ENCODE results near the gene ERCC2. TPM values are rescaled to one million over a fixed set of nuclear protein-coding genes. Genes with fewer than 3 reads are reported as not detected.
"Not testable (repeated sequence)": the region's sequence is repeated elsewhere in the genome, so short reads cannot be mapped to it uniquely, and the experiment has no call there.

Gene ERCC2
- polyA plus RNA-seq (ENCODE audit: low read depth in 6 of 6) = 1 to 10 TPM; 4.7 to 8.0 (median 6.7) TPM

- peaks cover 10 to 24% (median 16%) of the 10 kb centered on the region in 3 donors for H3K4me1 Mint-ChIP-seq
- H3K36me3 Mint-ChIP-seq = no peaks in the 10 kb centered on the region
- H3K27me3 Mint-ChIP-seq = peaks cover 0 to 9% (median 8%) of the 10 kb centered on the region in 3 donors
- peaks cover 0 to 2% (median 0%) of the 10 kb centered on the region in 7 donors for H3K9me3 Mint-ChIP-seq
- ATAC-seq (ENCODE audit: low read depth in 2 of 2) (peak; percentile 99), DNase-seq (peak; percentile 100)
- peak within 1 kb of the TSS; percentile 60 to 97 (median 96) for H3K27ac Mint-ChIP-seq
- H3K4me3 Mint-ChIP-seq = peak within 1 kb of the TSS; percentile 75 to 99 (median 96)
Observed at GRCh38 chr19:45370410-45371204, at the start of gene ERCC2. TSS of gene ERCC2 (minus strand) at chr19:45370573. CDS start at chr19:45370540, 33 bp downstream.

- Mint-ChIP-seq H3K27me3 (no peaks in the 10 kb centered on the region), H3K27ac (peak overlapping the region in 4 of 6 donors; percentile 51 to 91 (median 74)), H3K36me3 (peaks cover 0 to 15% of the 10 kb centered on the region in 2 donors), H3K4me1 (peaks cover 58 to 65% (median 62%) of the 10 kb centered on the region in 3 donors), H3K9me3 (peaks cover 0 to 1% (median 0%) of the 10 kb centered on the region in 7 donors), H3K4me3 (peak overlapping the region in 7 of 8 donors; percentile 58 to 81 (median 76))
- DNase-seq (no peak), ATAC-seq (ENCODE audit: low read depth in 2 of 2) (no peak)
Observed at GRCh38 chr19:45419895-45420294, 49.5 kb upstream of the ERCC2 start.

GRCh38 chr19:45419396-45419795 is 49.0 kb upstream of the ERCC2 start:
- peaks cover 61 to 66% (median 61%) of the 10 kb centered on the region in 3 donors for H3K4me1 Mint-ChIP-seq
- peak; percentile 78 for DNase-seq
- H3K4me3 Mint-ChIP-seq = peak overlapping the region; percentile 58 to 82 (median 74)
- H3K36me3 Mint-ChIP-seq = peaks cover 0 to 18% of the 10 kb centered on the region in 2 donors
- peak overlapping the region in 5 of 6 donors; percentile 49 to 95 (median 89) for H3K27ac Mint-ChIP-seq
- no peaks in the 10 kb centered on the region for H3K27me3 Mint-ChIP-seq
- H3K9me3 Mint-ChIP-seq = peaks cover 0 to 1% (median 0%) of the 10 kb centered on the region in 7 donors
- ATAC-seq (ENCODE audit: low read depth in 2 of 2) = peak; percentile 91 to 95

GRCh38 chr19:45418802-45419201 is 48.4 kb upstream of the ERCC2 start:
- H3K9me3 Mint-ChIP-seq = peaks cover 0 to 1% (median 0%) of the 10 kb centered on the region in 7 donors
- DNase-seq = no peak
- H3K4me3 Mint-ChIP-seq = peak overlapping the region in 7 of 8 donors; percentile 11 to 82 (median 58)
- no peaks in the 10 kb centered on the region for H3K27me3 Mint-ChIP-seq
- peak overlapping the region in 5 of 6 donors; percentile 58 to 91 (median 81) for H3K27ac Mint-ChIP-seq
- no peak for ATAC-seq (ENCODE audit: low read depth in 2 of 2)
- peaks cover 55 to 64% (median 59%) of the 10 kb centered on the region in 3 donors for H3K4me1 Mint-ChIP-seq
- H3K36me3 Mint-ChIP-seq = peaks cover 0 to 24% of the 10 kb centered on the region in 2 donors

GRCh38 chr19:45417151-45417550 is 46.8 kb upstream of the ERCC2 start:
- H3K4me3 Mint-ChIP-seq = no peak overlapping the region
- peaks cover 40 to 50% (median 42%) of the 10 kb centered on the region in 3 donors for H3K4me1 Mint-ChIP-seq
- H3K36me3 Mint-ChIP-seq = peaks cover 0 to 24% of the 10 kb centered on the region in 2 donors
- H3K27me3 Mint-ChIP-seq = no peaks in the 10 kb centered on the region
- no peak for DNase-seq
- ATAC-seq (ENCODE audit: low read depth in 2 of 2) = no peak
- H3K27ac Mint-ChIP-seq = peak overlapping the region in 2 of 6 donors; percentile 47 to 78
- H3K9me3 Mint-ChIP-seq = no peaks in the 10 kb centered on the region

GRCh38 chr19:45414468-45414867 is 44.1 kb upstream of the ERCC2 start:
- H3K27me3 Mint-ChIP-seq = no peaks in the 10 kb centered on the region
- no peak overlapping the region for H3K4me3 Mint-ChIP-seq
- peak overlapping the region in 2 of 6 donors; percentile 7 to 44 for H3K27ac Mint-ChIP-seq
- DNase-seq (no peak), ATAC-seq (ENCODE audit: low read depth in 2 of 2) (no peak)
- peaks cover 24 to 33% (median 29%) of the 10 kb centered on the region in 3 donors for H3K4me1 Mint-ChIP-seq
- H3K9me3 Mint-ChIP-seq = no peaks in the 10 kb centered on the region
- H3K36me3 Mint-ChIP-seq = peaks cover 0 to 20% of the 10 kb centered on the region in 2 donors

- no peak overlapping the region for H3K27ac Mint-ChIP-seq
- H3K4me3 Mint-ChIP-seq = no peak overlapping the region
- peaks cover 24 to 33% (median 29%) of the 10 kb centered on the region in 3 donors for H3K4me1 Mint-ChIP-seq
- DNase-seq (no peak), ATAC-seq (ENCODE audit: low read depth in 2 of 2) (no peak)
- peaks cover 0 to 20% of the 10 kb centered on the region in 2 donors for H3K36me3 Mint-ChIP-seq
- H3K9me3 Mint-ChIP-seq = no peaks in the 10 kb centered on the region
- no peaks in the 10 kb centered on the region for H3K27me3 Mint-ChIP-seq
Observed at GRCh38 chr19:45413497-45413896, 43.1 kb upstream of the ERCC2 start.

- Mint-ChIP-seq H3K4me1 (peaks cover 33 to 44% (median 42%) of the 10 kb centered on the region in 3 donors), H3K36me3 (peaks cover 0 to 13% of the 10 kb centered on the region in 2 donors), H3K27ac (peak overlapping the region in 1 of 6 donors; percentile 82)
- H3K4me3 Mint-ChIP-seq; H3K9me3 Mint-ChIP-seq; DNase-seq; H3K27me3 Mint-ChIP-seq; ATAC-seq (ENCODE audit: low read depth in 2 of 2): not testable (repeated sequence)
Observed at GRCh38 chr19:45410330-45410729, 40.0 kb upstream of the ERCC2 start.

GRCh38 chr19:45409557-45409920 is 39.2 kb upstream of the ERCC2 start:
- ATAC-seq (ENCODE audit: low read depth in 2 of 2) (no peak), DNase-seq (no peak)
- Mint-ChIP-seq H3K9me3 (no peaks in the 10 kb centered on the region), H3K4me3 (peak overlapping the region in 1 of 8 donors; percentile 82), H3K4me1 (peaks cover 40 to 52% (median 50%) of the 10 kb centered on the region in 3 donors), H3K27me3 (peaks cover 4 to 9% (median 5%) of the 10 kb centered on the region in 3 donors), H3K36me3 (peaks cover 0 to 11% of the 10 kb centered on the region in 2 donors), H3K27ac (peak overlapping the region in 2 of 6 donors; percentile 4 to 62)

- Mint-ChIP-seq H3K36me3 (peaks cover 0 to 6% of the 10 kb centered on the region in 2 donors), H3K4me1 (peaks cover 41 to 57% (median 50%) of the 10 kb centered on the region in 3 donors), H3K4me3 (peak overlapping the region in 1 of 8 donors; percentile 82), H3K27ac (peak overlapping the region; percentile 4 to 90 (median 68)), H3K27me3 (peaks cover 7 to 15% (median 10%) of the 10 kb centered on the region in 3 donors), H3K9me3 (no peaks in the 10 kb centered on the region)
- ATAC-seq (ENCODE audit: low read depth in 2 of 2) (no peak), DNase-seq (no peak)
Observed at GRCh38 chr19:45408830-45409556, 38.6 kb upstream of the ERCC2 start.

- no peak for DNase-seq
- Mint-ChIP-seq H3K4me1 (peaks cover 45 to 63% (median 56%) of the 10 kb centered on the region in 3 donors), H3K4me3 (peak overlapping the region in 7 of 8 donors; percentile 1 to 92 (median 61)), H3K27ac (peak overlapping the region in 1 of 6 donors; percentile 74), H3K36me3 (no peaks in the 10 kb centered on the region), H3K27me3 (peaks cover 15 to 24% (median 17%) of the 10 kb centered on the region in 3 donors), H3K9me3 (no peaks in the 10 kb centered on the region)
- ATAC-seq (ENCODE audit: low read depth in 2 of 2) = no peak
Observed at GRCh38 chr19:45408121-45408520, 37.7 kb upstream of the ERCC2 start.

GRCh38 chr19:45407585-45407984 is 37.2 kb upstream of the ERCC2 start:
- not testable (repeated sequence) for ATAC-seq (ENCODE audit: low read depth in 2 of 2); H3K9me3 Mint-ChIP-seq; DNase-seq; H3K36me3 Mint-ChIP-seq
- Mint-ChIP-seq H3K27ac (peak overlapping the region in 1 of 6 donors; percentile 15), H3K27me3 (peaks cover 17 to 29% (median 18%) of the 10 kb centered on the region in 3 donors), H3K4me1 (peaks cover 45 to 64% (median 56%) of the 10 kb centered on the region in 3 donors), H3K4me3 (peak overlapping the region in 6 of 8 donors; percentile 1 to 92 (median 48))

- no peak for DNase-seq
- Mint-ChIP-seq H3K9me3 (no peaks in the 10 kb centered on the region), H3K27me3 (peaks cover 17 to 29% (median 18%) of the 10 kb centered on the region in 3 donors), H3K4me3 (peak overlapping the region; percentile 90 to 99 (median 96)), H3K36me3 (no peaks in the 10 kb centered on the region), H3K4me1 (peaks cover 45 to 67% (median 56%) of the 10 kb centered on the region in 3 donors), H3K27ac (peak overlapping the region in 3 of 6 donors; percentile 5 to 98 (median 91))
- ATAC-seq (ENCODE audit: low read depth in 2 of 2) = no peak
Observed at GRCh38 chr19:45407091-45407375, 36.7 kb upstream of the ERCC2 start.
